NCI-H345 (cell line): ENCODE results near the gene PPARD.
A peak's percentile ranks its signal among the peaks of the same experiment; 100 is the strongest.

Experiments used
- DNase-seq: peaks from one replicate; lab custom pipeline; 2025; lab: John Stamatoyannopoulos, UW

Gene PPARD

DNA sequence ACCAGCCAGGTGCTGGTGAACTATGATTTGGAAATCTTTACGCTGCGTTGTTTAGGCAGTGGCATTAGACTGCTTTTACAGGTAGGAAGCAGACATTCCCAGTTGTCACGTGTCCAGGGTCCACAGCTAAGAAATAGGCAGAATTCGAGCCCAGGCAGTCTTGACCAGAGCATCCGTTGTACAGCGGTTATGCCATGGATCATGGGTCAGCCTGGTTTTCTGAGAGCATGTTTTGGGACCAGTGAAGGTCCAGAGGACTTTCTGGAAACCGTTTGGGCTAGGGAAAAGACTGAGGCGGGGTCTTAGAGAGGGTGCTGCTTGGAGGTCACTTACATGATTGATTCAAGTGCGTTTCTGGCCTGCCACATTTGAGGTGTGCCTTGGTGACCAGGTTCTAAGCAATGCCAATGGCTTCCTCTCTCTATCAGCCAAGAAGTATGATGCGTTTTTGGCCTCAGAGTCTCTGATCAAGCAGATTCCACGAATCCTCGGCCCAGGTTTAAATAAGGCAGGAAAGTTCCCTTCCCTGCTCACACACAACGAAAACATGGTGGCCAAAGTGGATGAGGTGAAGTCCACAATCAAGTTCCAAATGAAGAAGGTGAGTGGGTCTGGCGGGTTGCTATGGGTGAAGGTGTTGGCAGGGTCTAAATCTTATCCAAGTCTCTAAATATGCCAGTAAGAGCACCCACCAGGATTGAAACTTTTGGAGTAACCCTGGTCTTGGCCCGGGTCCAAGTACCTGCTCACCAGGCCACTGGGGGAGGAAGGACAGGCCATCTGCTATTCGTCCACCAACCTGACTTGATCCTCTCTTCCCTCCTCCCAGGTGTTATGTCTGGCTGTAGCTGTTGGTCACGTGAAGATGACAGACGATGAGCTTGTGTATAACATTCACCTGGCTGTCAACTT lies 127.6 kb downstream of the PPARD start:
- DNase-seq: no peak

DNA sequence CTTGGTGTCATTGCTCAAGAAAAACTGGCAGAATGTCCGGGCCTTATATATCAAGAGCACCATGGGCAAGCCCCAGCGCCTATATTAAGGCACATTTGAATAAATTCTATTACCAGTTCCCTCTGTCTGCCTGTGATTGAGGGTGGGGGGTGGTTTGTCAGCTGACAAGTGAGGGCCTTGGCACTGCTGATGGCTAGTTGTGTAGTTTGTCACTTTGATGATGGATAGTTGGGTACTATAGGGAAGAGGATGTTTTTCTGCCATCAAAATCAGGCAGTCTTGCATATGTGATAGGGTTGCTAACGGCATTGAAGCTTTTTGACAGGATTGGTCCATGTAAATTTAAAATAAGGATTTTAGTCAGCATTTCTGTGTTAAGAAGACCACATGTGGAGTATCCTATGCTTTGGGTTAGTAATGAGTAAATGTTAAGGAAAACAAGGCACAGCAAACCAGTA lies 128.3 kb downstream of the PPARD start:
- no peak for DNase-seq

DNA sequence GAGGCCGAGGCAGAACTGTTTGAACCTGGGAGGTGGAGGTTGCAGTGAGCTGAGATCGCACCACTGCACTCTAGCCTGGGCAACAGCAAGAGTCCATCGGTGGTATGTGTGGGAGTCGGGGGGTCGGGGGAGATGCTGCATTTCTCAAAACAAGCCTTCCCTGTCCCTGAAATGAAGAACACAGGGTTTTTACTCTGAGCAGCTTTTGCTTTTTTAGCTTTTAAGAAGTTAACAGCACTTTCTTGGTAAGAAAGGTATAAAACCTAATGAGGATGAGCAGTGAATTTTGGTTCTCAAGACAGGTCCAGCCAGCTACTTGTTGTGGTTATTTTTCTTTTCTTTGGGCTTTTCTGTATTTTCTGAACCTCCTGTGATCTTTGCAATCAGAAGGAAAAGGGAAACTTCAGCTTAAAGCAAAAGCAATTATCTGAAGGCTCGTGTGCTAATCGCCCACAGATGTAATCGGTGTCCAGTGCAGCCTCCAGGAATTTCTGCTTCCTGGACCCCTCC lies 129.5 kb downstream of the PPARD start:
- DNase-seq: no peak

DNA sequence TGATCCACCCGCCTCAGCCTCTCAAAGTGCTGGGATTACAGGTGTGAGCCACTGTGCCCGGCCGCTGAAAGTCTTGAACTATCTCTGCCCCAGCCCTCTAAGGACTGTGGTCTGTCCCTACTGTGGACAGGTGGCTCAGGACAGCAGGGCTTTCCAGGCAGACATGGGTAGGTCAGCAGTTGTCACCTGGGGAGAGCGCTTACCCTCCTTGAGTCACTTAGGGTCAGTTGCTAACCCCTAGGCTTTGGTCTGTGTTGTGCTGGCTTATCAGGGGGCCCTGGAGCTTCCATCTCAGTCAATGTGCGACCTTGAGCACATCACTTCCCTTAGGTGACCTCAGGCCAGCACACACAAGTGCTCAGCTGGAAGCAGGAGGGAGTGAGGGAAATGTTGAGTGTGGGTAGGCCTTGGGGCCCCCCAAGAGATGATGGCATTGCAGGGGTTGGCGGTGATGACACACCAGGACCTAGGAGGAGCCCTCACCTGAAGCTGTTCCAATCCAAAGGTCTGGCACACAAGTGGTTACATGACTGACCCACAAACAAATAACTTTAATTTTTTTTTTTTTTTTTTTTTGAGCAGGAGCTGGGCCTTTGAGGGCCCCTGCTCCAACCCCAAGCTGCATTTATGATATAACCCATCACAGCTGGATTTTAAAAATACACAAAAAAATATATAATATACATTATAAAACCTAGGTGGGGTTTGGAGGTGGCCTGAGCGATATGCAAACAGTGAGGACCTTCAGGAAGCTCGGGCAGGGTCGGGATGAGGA lies 130.9 kb downstream of the PPARD start:
- no peak for DNase-seq

DNA sequence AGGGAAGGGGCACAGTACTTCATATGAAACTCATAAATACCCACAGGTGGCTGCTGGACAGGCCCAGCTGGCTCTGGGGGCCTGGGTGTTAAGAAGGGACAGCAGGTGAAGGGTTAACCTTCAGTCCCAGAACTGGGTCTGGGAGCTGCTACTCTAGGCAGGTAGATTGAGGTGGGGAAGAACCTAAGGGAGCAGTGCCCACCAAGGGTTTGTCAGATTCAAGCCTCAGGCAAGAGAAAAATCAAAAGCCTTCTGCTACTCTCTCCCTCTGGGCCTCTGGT lies 131.4 kb downstream of the PPARD start:
- no peak for DNase-seq

DNA sequence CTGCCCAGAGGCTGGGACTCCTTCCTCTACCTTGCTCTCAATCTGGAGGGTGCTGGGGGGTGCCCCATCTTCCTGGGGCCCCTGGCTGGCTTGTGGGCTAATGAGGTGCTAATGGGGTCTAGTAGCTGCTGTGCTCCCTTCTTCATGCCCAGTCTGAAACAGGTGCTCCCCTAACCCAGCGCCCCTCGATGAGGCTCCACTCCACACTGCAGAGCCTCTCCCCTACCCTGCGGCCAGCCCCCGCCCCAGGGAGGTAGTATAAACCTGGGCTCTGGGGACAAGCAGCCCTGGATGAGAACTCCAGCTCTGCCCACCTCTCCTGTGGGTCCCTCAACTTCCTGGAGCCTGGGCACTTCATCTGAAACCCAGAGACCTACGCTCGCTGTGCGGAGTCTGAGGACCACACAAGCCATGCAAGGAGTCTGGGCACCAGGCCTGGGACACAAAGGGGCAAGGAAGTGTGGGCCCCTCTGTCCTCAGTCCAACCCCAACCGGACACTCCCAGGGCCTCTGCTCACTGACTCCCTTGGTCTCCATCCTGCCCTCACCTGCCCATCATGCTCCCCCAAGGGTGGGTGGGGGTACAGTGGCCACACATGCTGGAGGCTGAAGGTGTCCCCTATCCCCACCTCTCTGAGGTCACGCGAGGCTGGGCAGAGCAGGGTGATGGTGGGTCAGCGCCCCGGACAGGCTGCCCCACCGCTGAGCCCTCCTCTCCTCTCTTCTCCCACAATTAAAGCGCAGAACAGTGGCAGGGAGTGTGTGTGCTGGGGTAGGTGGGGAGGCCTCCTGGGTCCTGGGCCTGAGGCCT lies 132.0 kb downstream of the PPARD start:
- DNase-seq: no peak

DNA sequence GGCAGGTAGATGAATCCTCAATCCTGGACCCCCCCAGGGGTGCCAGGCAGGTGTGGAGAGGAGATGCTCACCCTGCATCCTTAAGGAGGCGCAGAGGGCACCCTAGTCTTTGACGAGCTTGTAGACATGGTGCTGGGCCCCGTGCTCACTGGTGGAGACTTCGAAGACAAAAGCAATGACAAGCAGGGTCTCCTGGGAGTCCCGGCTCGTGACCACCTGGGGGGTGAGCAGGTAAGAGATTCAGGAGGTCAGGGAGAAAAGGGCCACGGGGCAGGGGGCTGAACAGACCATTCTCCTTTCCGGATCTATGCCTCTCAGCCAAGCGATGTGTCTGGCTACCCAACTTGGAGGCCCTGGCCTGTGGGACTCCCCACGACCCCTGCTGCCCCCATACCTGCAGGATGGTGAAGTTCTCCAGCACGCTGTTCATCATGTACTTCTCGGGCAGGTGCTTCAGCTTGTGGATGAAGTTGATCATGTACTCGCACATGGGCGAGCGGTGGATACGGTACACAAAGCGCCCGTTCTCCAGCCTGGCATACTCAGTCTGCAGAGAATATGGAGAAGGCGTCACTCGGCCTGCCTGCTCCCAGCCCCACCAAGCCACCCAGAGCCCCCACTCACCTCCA lies 132.7 kb downstream of the PPARD start:
- no peak for DNase-seq

DNA sequence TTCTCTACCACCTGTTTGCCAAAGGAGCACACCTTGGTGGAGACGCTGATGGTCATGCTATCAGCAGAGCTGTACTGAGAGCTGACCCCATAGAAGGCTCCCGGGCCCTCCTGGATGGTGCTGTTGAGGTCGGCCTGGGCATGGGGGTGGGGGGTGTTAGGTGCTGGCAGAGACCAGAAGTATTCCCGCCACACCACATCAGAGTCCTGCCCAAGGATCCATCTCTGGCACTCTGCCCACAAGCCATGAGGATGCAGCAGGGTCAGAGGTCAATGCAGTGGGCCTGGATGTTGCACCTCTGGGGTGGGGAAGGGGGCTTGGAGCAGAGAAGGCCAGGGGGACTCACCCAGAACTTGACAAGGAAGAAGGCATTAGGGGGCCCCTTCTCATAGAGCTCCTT lies 133.2 kb downstream of the PPARD start:
- DNase-seq: no peak

DNA sequence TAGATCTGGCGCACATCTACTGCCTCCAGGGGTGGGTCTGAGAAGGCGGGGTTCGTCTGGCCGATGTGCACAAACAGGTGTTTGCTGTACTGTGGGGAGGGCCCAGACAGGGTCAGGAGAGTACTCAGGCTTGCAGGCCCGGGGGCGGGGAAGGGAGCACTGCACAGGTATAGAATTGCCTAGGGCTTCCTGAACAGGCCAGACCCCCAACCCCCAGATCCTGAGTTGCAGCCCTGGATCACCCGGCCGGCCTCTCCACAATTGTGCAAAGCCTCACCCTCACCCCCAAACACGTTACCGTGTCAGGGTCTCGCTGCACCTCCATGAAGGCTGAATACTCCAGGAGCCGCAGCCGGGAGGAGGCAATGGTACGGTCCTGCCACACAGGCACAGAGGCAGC lies 133.6 kb downstream of the PPARD start:
- no peak for DNase-seq

DNA sequence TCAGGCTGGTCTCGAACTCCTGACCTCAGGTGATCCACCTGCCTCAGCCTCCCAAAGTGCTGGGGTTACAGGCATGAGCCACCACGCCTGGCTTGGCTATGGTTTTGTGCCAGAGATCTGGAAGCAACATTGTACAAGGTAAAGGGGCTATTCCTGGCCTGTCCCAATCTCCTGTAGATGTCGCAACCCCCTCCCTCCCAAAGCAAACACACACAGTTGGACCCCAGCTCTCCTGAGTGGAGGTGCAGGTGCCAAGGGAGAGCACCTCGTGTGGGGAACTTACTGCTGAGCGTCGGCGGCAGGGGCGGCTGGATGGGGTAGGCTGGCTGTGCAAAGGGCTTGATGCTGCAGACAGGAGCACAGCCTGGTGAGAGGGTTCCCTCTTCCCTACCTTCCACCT lies 134.7 kb downstream of the PPARD start:
- peak; percentile 77 for DNase-seq
